NAMALWA (cell line): ENCODE data around the gene SPRY4.
"Not testable (repeated sequence)": the region's sequence is repeated elsewhere in the genome, so short reads cannot be mapped to it uniquely, and the experiment has no call there.

ENCODE experiments used
- DNase-seq: peaks from one replicate; pipeline ENCODE4 v3.0.0-alpha.2; 2015; ENCODE audit warnings: low spot score

SPRY4 gene

DNA sequence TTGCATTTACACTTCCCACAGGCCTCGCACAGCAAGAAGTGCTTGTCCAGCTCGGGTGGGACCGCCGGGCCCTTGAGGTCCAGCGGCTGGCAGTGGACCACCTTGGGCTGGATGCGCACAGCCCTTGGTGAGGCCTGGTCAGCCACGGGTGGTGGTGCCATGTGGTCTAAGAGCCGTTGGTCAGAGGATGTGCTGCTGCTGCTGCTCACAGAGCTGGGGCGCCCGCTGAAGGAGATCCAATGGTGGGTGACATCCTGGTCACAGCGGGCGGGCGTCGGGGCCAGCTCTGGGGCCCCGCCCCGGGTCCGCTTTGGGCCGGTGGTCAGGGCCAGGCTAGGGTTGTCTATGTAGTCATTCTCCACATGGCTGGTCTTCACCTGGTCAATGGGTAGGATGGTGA is 10.2 kb downstream of the SPRY4 start:
- no peak for DNase-seq

DNA sequence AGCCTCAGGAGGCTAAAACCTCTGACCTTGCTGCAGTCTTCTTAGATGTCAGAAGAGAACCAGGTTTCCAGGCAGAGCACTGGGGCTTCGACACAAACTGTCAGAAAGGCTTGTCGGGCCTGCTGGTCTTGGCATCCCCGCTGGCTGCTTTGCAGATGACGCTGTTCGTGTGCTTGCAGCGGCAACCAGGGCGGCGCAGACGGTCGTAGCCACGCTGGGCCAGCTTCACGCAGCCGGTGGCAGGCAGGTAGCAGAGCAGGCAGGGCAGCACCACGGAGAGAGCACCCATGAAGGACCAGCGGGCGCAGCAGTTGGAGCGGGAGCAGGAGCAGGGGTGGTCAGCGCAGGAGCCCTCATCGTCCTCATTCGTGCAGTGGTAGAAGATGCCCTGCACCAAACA is 10.7 kb downstream of the SPRY4 start:
- no peak for DNase-seq

DNA sequence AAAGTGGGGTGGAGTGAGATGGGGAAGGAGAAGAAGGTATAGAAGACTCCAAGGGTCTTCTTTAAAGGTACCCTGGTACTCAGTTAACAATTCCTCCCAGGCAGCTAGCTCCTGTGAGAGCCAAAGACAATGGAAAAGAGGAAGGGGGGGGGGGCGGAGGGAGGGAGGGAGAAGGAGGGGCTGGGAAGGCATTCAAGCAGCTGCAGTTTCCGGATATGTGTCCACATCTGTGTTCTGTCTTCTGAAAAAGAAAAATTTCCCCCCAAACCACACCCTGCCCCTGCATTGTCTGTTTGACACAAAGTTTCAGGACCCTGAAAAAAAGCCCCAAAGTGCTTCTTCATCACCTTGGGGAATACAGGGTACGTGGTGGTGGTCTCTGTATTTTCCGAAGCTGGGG is 11.1 kb downstream of the SPRY4 start:
- DNase-seq = no peak

DNA sequence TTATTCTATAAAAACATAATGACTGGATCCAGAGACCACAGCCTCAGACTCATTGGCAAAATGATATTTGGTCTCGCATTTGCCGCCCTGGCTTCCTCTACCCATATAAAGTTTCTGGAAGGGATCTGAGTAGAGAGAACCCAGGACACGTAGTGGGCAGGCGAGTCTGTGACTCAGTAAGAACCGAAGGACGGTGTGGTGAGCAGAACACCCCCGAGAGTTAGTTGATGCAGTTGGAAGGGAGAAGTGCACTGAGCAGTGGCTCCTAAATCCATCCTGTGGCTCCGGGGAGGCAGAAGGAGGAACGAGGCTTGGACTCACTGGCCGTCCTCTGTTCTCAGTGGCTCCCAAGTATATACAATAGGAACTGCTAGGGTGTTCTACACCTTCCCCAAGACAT is 11.5 kb downstream of the SPRY4 start:
- no peak for DNase-seq

DNA sequence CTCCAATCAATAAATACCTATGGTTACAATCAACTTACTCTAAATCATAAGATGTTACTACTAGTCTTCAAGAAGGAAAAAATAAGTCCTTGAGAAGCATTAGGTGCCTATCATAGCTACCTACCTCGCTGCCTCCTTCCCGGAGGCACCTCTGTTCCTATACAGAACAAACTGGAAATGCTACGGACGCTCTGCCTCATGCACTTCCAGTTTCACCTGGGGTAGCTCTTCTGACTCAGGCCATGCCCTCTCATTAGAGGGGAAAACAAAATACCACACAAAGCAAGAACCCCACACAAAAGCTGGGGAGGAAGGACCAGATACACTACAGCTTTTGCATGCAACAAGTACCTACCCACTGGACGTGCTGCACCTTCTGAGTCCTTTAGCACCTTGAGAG is 12.4 kb downstream of the SPRY4 start:
- no peak for DNase-seq

DNA sequence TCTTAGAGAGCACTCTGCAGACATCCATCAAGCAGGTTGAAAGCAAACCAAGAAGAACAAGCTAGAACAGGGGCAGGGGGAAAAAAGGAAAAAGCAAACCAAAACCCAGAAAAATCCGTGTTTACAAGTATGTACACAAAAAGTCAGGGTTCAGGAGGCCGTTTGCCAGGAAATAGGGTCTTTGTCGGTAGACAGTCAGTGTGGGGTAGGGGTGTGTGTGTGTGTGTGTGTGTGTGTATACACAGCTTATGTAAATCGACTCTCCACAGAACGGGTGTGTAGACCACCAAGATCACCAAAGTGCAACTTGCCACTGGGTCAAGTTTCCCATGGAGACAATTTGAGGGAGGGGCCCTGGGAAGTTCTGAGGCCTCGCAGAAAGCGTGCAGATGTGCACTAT is 13.1 kb downstream of the SPRY4 start:
- no peak for DNase-seq

DNA sequence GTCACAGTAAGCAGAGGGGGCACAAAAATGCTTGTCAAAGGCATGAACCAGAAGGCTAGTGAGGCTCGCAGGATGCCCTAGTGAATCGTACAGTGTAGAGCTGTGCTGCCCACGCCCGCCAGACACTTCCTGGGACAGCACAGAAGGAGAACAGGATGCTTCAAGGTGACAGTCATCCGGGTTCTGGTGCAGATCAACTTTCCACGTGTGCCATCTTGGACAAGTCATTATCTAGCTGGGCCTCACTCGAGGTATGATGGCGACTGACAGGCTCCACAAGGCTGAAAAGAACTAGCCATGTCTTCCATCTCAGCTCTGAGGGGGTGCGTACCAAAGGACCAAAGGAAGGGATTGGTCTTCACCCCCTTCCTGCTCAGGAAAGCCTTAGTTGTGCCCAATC is 14.0 kb downstream of the SPRY4 start:
- no peak for DNase-seq

DNA sequence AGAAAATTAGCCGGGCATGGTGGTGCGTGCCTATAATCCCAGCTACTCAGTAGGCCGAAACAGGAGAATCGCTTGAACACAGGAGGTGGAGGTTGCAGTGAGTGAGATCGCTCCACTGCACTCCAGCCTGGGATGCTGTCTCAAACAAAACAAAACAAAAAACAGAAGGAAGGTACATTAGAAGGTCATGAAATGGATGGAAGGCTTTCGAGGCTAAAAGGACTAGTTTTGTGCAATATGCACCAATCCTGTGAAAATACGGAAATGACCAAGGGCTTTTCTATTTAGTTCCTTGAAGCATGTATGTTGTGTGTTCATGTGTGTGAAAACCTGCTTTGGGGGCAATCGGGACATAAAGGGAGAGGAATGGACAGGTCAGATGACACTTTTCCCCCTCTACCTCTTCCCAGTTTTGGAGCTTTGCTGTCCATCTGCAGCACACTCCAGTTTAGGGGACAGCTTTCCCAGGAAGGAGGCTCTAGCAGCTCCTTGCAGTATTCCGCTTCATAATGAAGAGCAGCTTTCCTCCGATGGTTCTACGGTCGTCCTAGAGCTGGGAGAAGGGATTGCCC is 15.0 kb downstream of the SPRY4 start:
- DNase-seq = no peak

DNA sequence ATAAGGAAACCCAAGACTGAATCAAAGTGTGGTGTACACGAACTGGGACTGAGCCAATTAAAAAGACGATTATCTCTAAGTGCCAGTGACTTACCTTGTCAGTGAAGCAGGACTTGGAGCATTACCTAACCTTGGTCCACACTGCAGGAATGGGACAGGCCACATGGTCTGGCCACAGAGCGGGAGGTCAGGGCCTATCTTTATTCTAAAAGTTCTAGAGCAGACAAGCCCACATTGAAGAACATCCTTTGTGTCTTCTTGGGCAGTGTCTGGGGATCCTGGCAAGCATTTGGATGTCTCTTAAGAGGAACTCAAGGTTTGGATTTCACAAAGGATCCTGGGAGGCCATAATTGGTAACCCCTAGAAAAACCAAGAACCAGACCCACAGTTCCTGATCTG is 16.5 kb downstream of the SPRY4 start:
- no peak for DNase-seq

DNA sequence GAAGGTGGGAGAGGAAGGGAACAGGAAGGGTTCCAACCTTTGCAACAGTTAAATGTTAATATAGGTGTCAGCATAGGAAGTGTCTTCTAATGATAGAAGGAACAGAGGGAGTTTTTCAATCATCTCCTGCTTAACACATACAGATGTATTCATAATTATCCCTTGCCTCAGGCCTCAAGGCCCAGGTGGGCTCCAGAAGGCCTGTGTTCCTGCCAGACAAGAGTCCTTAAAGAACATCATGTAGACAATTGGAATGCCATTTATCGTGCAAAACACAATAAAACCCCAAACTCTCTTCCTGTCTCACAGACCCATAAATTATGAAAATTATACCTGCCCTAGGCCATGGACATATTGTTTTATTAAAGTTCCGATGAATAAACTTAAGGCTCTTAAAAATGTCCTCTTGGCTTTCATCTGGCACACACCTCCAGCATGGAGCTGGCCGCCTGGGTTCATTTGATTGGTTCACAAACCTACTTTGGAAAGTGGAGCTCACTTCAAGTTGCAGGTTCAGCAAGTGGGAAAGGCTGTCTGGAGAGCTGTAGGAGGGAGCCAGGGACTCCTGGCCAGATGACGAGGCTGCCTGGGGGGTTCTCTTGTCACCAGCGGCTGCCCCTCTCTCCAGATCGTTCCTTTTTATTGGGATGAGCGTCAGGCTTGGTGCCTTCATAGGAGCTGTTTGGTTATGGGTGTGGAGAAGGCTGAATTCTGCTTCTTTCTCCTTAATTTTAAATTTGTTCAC is 17.5 kb downstream of the SPRY4 start:
- DNase-seq = no peak

DNA sequence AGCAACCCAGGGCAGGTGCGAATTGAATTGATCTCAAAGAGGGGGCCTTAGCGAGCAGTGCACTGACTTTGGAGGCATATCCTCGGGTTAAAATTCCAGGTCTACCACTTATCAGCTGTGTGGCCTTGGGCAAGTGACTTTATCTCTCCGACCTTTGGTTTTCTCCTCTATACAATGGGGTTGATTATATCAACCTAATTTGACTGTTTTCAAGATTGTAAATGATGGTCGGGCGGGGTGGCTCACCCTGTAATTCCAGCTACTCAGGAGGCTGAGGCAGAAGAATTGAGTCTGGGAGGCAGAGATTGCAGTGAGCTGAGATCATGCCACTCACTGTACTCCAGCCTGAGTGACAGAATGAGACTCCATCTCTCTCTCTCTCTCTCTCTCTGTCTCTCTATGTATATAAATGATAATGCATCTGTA is 18.7 kb downstream of the SPRY4 start:
- DNase-seq = no peak

DNA sequence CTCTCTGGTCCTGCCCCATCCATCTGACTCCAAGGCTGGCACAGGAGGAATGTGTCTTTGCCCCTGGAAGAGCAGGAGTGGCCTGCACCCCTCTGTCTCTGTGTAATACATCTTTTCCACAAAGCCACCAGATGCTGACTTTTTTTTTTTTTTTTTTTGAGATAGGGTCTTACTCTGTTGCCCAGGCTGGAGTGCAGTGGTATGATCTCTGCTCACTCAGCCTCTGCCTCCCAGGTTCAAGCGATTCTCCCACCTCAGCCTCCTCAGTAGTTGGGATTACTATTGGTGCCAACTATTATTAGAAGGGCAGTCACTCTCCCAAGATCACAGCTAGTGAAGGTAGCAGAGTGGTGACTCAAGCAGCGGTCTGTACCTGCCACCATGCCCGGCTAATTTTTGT is 19.6 kb downstream of the SPRY4 start:
- no peak for DNase-seq

DNA sequence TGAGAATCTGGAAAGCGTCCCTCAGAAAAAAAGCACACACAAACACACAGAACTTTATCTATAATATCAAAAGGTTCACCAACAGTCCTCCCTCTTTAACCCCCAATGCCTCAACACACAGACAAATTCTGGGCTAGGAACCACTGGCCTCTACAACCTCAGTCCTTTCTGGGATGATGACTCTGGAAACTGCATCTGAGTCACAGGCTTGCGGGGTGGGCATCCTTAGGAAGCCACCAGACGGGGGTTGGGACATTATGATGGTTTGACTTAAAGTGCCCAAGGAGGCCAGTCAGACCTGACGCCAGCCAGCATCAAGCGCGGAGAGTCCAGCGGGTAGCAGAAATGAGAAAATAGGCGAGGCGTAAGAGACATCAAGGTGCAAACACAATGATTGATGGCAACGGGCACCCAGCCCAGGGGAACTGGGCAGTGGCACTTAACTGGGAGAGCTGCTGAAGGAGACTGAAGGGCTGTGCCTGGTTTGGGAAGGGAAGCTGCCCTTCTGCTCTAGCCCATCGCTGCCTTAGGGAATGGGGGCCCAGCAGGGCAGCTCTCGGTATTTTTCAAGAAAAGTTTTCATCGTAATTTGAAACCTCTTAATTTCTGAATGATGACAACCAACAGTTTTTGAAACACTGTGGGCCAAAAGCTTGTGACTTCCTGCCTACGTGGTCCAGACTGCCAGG is 20.7 kb downstream of the SPRY4 start:
- DNase-seq = no peak

DNA sequence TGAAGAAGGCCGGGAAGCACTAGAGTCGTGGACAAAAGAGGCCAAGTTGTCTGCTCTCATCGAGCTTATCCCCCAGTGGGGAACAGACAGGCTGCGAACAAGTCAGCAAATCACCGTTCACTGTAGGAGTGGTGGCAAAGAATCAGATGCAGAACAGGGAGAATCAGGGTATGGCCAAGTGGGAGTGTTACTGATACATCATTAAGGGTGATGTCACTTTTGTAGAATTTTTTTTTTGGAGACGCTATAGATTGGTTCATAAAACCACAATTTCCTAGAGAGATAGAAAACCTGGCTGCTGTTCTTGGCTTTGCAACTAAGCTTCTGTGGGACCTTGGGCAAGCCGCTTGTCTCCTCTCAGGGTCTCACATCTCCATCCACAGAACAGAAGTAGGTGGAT is 21.3 kb downstream of the SPRY4 start:
- no peak for DNase-seq

DNA sequence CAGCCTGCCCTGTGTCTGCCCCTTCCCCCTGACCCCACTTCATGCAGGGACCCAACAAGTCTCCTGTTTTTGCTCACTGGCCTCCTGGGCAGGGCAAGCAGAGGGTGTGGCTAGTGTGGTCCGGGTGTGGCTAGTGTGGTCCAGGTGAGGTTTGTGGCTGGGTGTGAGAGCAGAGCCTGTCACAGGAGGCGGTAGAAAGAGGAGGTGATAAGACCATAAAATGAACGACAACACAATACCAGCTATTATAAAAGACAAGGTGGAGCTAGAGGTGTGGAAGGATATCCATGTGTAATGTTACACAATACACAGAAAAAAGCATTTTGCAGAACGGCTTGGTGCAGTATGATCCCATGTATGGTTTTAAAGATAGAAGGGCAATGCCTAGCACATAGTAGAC is 23.3 kb downstream of the SPRY4 start:
- DNase-seq = no peak

DNA sequence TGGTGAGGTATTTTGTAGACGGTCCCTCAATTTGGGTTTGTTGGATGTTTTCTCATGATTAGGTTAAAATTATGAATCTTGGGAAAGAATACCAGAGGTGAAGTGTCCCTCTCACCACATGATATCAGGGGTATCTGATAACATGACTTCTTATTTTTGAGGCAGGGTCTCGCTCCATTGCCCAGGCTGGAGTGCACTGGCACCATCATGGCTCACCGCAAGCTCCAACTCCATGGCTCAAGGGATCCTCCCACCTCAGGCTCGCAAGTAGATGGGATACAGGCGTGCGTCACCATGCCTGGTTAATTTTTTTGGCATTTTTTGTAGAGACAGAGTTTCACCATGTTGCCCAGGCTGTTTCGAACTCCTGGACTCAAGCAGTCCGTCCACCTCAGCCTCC is 24.1 kb downstream of the SPRY4 start:
- no peak for DNase-seq

DNA sequence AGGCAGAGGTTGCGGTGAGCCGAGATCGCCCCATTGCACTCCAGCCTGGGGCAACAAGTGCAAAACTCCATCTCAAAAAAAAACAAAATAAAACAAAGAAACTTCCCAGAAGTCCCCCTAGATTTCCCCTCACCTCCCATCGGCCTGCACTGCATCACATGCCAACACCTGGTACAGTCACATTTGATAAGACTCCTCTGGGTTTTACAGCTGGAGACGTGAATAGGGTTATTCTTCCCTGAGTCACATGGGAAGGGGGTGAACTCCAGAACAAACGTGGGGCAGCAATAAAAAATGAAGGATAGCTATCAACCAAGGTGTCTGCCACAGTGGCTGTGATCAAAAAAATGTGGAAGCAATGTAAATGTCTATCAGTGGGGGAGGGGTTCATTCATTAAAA is 26.0 kb downstream of the SPRY4 start:
- no peak for DNase-seq

DNA sequence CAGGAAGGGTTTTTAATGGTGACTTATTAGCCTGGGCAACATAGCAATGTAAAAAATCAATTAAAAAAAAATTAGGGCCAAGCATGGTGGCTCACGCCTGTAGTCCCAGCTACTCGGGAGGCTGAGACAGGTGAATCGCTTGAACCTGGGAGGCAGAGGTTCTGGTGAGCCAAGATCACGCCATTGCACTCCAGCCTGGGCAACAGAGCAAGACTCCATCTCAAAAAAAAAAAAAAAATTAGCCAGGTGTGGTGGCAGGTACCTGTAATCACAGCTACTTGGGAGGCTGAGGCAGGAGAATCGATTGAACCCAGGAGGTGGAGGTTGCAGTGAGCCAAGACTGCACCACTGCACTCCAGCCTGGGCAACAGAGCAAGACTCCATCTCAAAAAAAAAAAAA is 27.0 kb downstream of the SPRY4 start:
- DNase-seq = not testable (repeated sequence)

DNA sequence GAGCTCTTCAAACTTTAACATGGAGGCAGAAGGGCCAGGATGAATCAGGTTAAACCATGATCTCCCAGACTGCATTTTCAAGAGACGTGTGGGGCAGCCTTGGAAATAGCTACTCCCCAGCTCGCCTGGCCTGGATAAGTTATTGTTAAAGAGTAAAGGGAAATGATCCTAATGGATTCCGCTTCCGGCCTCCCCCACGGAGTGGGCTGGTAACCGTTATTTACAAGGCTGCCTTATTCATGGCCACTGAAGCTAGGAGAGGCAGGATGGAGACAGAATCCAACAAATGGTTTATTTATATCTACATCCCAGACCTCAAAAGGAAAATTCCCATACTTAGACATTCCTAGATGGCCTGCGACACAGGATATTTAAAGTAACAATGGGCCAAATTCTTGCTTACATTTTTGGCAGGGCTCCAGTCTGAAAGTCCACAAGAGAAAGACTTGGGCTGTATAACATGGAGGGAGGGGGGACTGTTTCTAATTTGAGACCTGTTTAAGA is 27.9 kb downstream of the SPRY4 start:
- DNase-seq = no peak

DNA sequence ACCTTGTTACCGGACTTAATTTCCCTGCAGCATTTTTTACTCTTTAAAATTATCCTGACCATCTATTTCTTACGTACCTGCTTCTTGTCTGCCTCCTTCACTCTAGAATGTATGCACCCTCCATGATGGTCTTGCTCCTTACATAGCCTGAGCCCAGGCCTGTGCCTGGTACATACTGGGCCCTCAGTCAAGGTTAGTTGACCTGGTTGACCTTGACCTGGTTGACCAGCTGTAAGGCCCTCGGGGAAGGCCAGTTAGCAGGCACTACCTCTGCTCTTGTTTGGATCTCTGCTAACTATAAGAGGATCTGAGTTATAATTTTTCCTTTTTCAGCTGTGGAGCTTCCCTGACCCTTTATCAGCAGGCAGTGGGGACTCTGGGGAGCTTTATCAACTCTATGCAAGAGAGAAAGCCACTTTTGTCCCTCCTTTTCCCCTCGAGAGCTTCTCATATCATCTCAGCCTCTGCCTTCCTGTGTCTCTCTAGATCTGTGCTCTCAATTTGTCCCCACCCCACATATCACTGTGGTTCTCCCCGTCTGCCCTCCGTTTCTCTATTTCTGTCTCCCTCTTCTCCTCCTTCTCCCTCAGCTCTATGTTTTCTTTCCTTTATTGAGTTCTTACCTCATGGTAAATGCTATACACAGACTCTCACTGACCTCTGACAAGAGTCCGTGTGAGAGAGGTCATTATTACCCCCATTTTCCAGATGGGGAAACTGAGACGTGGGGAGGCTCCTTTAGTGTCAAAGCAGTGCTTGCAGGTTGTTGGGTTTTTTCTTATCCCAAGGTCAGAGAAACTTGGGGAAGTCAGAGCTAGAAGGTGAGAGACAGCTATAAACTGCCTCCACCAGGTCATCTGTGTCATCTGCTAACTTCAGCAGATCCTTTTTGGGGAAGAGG is 28.6 kb downstream of the SPRY4 start:
- no peak for DNase-seq

DNA sequence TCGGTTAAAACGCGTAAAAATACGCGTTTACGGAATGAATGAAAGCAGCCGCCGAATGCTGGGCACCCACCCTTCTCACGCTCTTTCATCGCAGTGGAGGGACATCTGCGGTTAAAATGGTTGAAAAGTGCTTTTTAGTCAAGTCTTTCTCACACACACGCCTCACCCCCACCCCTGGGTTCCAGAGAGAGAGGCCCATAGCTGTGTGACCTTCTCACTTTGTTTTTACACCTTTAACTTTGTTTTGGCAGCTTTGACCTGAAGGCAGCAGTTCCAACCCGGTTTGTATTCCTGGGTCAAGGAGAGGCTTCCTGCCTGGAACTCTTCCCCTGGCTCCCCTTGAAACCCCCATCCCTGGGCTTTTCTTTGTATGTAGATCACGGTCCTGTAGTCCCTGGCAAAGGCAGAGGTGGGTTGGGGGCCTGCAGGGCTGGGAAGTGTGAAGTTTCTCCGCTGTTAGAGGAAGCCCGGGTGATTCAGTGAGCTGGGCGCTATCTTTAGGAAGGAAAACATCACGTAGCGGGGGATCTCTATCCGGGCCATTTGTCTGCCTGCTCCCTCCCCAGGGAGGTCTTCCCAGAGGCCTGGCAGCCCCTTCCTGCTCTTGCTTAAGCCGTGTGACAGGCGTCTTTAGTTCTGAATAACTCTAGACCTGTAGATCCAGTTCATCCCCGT is 29.6 kb downstream of the SPRY4 start:
- DNase-seq = no peak

DNA sequence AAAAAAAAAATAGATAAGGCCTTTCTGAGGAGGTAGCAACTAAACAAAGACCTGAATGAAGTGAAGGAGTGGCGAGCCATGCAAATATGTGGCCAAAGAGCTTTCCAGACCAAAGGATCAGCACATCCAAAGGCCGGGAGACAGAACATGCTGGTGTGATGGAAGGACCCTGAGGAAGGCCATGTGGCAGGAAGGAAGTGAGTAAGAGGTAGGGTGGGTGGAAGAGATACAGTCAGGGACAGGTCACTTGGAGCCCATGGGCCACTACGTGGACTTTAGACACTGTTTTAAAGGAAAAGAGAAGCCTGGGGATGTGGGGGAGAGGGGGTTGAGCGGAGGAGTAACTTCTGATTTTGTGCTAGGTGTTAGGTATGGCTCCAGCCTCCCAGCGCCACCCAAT is 31.3 kb downstream of the SPRY4 start:
- no peak for DNase-seq
